Fibroblast of pulmonary artery (primary cell): ENCODE results near the gene PDLIM5.
A peak's percentile ranks its signal among the peaks of the same experiment; 100 is the strongest.

ENCODE experiments used
- DNase-seq: peaks from one replicate; pipeline ENCODE4 v3.0.0-alpha.2; 2010; ENCODE audit warnings: low read depth
- H3K4me3 ChIP-seq: replicated peaks from 2 replicates; pipeline ENCODE4 v1.5.1; 2011; ENCODE audit warnings: low read depth, mild to moderate bottlenecking, control low read depth, low read length, moderate library complexity
- TF ChIP-seq, protein P1 (sequence below): IDR thresholded peaks from 2 replicates; pipeline ENCODE4 v1.5.1; 2011; ENCODE audit warnings: mild to moderate bottlenecking, control low read depth, low read length, inconsistent platforms; ENCODE audit errors: missing control alignments

The PDLIM5 gene

DNA sequence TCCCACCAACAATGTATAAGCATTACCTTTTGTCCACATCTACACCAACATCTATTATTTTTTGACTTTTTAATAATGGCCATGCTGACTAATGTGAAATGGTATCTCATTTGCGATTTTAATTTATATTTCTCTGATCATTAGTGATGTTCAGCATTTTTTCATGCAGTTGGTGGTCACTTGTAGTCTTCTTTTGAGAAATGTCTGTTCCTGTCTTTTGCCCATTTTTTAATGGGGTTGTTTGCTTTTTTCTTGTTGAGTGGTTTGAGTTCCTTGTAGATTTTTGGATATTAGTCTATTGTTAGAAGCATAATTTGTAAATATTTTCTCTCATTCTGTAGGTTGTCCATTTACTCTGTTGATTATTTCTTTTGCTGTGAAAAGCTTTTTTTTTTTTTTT lies 36.8 kb upstream of the PDLIM5 start:
- TF ChIP-seq, protein P1, sequence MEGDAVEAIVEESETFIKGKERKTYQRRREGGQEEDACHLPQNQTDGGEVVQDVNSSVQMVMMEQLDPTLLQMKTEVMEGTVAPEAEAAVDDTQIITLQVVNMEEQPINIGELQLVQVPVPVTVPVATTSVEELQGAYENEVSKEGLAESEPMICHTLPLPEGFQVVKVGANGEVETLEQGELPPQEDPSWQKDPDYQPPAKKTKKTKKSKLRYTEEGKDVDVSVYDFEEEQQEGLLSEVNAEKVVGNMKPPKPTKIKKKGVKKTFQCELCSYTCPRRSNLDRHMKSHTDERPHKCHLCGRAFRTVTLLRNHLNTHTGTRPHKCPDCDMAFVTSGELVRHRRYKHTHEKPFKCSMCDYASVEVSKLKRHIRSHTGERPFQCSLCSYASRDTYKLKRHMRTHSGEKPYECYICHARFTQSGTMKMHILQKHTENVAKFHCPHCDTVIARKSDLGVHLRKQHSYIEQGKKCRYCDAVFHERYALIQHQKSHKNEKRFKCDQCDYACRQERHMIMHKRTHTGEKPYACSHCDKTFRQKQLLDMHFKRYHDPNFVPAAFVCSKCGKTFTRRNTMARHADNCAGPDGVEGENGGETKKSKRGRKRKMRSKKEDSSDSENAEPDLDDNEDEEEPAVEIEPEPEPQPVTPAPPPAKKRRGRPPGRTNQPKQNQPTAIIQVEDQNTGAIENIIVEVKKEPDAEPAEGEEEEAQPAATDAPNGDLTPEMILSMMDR = no peak
- no peak for DNase-seq
- no peak overlapping the region for H3K4me3 ChIP-seq

DNA sequence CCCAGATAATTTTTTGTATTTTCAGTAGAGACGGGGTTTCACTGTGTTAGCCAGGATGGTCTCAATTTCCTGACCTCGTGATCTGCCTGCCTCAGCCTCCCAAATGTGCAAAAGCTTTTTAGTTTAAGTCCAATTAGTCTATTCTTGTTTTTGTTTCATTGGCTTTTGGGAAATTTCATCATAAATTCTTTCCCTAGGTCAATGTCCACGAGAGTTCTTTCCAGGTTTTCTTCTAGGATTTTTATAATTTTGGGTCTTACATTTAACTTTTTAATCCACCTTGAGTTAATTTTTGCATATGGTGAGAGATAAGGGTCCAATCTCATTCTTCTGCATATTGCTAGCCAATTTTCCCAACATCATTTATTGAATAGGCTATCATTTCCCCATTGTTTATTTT lies 36.3 kb upstream of the PDLIM5 start:
- H3K4me3 ChIP-seq = no peak overlapping the region

DNA sequence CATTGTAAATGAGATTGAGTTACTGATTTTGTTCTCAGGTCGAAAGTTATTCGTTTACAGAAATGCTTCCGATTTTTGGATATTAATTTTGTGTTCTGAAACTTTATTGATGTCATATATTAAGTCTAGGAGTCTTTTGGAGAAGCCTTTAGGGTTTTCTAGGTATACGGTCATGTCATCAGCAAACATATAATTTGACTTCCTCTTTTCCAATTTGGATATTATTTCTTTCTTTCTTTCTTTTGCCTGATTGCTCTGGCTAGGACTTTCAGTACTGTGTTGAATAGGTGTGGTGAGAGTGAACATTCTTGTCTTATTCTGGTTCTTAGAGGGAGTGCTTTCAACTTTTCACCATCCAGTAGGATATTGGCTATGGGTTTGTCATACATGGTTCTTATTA lies 35.4 kb upstream of the PDLIM5 start:
- DNase-seq = no peak
- H3K4me3 ChIP-seq = no peak overlapping the region
- TF ChIP-seq, protein P1 = no peak

More for the DNA sequence above, 36.3 kb upstream of the PDLIM5 start:
- no peak for DNase-seq
- TF ChIP-seq, protein P1 = no peak

DNA sequence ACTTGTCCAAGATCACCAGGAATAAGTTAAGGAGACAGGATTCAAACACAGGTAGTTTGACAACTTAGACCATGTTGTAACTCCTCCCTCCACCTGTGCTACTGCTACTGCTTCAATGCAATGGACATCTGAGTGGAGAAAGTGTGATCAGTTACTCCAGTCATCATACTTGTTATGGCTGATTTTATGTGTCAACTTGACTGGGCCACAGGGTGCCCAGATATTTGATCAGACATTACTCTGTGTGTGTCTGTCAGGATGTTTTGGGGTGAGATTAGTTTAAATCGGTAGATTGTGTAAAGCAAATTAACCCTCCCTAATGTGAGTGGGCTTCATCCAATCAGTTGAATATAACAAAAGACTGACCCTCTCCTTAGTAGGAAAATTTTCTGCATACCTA lies 34.8 kb upstream of the PDLIM5 start:
- TF ChIP-seq, protein P1 = no peak
- no peak for DNase-seq
- no peak overlapping the region for H3K4me3 ChIP-seq

DNA sequence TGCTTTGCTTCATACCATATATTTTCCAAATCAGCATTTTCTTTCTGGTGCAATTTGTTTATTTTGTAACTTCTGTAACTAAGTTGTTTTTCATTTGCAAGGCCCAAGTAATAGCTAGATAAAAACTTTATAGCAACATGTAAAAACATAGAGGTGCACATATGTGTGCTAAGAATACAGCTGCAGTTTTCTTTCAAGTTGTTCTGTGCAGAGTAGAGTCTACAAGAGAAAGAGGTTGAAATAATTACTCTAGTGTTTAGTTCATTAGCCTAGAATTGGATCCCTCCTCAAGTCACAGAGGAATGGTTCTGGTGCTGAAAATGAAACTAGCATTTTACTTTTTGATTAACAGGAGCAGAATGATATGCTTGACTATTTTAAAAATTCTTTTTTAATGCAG lies 32.2 kb upstream of the PDLIM5 start:
- DNase-seq = no peak
- TF ChIP-seq, protein P1 = no peak
- no peak overlapping the region for H3K4me3 ChIP-seq

DNA sequence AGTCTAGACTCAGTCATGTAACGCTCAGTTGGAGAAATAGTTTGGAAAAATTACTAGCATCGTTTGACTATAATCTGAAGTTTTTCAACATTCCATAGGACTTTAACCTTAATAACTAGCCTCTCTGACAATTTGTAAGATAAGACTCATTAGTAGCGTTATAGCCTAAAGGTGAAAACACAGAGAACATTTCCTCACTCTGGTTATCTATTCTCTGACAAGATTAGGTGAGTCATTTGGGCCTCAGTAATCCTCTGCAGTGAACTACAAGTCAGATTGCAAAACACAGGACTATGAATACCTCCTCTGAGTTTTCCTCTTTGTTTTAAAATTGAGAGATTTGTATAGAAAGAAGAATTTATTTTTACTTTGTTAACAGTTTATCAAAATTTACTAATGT lies 31.8 kb upstream of the PDLIM5 start:
- H3K4me3 ChIP-seq = no peak overlapping the region
- peak; percentile 73 for DNase-seq
- TF ChIP-seq, protein P1 = no peak

DNA sequence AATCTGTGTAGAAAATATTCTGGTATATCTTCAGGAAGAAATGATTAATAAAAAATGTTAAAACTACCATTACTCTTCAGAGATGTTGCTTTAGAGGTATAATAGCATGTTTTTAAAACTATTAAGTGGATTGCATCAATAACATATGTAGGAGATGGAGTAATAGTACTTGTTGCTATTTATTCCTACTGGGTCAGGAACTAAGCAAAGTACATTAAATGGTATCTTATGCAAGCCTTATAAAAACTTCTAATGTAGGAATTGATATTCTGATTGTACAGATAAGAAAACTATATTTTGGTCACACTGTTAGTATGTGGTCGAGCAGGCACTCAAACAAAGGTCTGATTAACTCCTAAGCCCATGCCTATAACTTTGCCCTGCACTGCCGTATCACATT lies 31.4 kb upstream of the PDLIM5 start:
- no peak overlapping the region for H3K4me3 ChIP-seq
- TF ChIP-seq, protein P1 = no peak
- DNase-seq = peak; percentile 41
